ENCODE results near the gene NGF. TPM values are rescaled to one million over a fixed set of nuclear protein-coding genes. Genes with fewer than 3 reads are reported as not detected.

Gene NGF
- total RNA-seq, 3 donors from 2014 or later, result 0.29 to 1.6 (median 0.39) TPM

DNA sequence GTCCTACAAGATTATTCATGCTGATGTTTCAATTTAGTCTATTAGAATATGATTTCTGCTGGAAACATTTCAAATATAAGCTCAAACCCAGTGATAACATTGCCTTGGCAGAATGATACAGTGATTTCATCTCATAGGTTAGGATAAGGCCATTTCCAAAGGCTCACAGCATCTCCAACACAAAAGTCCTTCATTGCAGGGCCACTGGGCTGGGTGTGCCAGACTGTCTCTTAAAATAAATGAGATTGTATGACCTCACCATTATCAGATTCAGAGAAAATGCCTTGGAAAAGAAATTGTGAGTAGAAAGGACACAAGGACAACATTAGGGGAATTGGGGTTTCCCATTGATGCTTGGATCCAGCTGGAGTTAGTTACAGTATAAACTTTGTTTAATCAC is 30.4 kb downstream of the NGF start:
- DNase-seq (no peak), ATAC-seq (no peak)
- Histone ChIP-seq H3K4me1 (ENCODE audit: low read depth) (no peaks in the 10 kb centered on the region), H3K9me3 (no peaks in the 10 kb centered on the region), H3K4me3 (no peak overlapping the region), H3K36me3 (ENCODE audit: low read depth) (no peaks in the 10 kb centered on the region)
- TF ChIP-seq, protein P1, sequence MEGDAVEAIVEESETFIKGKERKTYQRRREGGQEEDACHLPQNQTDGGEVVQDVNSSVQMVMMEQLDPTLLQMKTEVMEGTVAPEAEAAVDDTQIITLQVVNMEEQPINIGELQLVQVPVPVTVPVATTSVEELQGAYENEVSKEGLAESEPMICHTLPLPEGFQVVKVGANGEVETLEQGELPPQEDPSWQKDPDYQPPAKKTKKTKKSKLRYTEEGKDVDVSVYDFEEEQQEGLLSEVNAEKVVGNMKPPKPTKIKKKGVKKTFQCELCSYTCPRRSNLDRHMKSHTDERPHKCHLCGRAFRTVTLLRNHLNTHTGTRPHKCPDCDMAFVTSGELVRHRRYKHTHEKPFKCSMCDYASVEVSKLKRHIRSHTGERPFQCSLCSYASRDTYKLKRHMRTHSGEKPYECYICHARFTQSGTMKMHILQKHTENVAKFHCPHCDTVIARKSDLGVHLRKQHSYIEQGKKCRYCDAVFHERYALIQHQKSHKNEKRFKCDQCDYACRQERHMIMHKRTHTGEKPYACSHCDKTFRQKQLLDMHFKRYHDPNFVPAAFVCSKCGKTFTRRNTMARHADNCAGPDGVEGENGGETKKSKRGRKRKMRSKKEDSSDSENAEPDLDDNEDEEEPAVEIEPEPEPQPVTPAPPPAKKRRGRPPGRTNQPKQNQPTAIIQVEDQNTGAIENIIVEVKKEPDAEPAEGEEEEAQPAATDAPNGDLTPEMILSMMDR (IDR thresholded peaks at IDR 0.05), result no peak
- intact Hi-C loops (cut with DNase I, micrococcal nuclease), result no loop called here

DNA sequence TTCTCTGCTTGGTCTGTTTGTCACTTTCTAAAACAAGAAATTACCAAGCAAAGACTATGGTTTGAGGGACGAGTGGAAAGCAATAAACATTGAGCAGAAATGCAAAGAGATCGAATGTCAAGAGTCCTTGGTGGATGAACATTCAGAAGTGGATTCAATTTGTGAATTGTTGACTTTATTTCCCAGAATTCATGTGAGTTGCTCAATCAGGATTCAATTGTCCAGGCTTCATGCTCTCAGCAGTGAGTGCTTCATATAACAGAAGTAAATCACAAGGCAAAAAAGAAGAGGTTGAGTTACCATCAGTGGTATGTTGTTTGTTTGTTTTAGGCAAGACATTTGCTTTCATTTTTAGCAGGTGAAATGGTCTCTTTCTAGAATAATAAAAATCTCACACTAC is 31.9 kb downstream of the NGF start:
- no peak for ATAC-seq
- intact Hi-C loops (cut with DNase I, micrococcal nuclease), result no loop called here
- no peak for DNase-seq
- TF ChIP-seq, protein P1 (IDR thresholded peaks at IDR 0.05), result no peak
- Histone ChIP-seq H3K36me3 (ENCODE audit: low read depth) (no peaks in the 10 kb centered on the region), H3K4me1 (ENCODE audit: low read depth) (no peaks in the 10 kb centered on the region), H3K9me3 (no peaks in the 10 kb centered on the region), H3K4me3 (no peak overlapping the region)

DNA sequence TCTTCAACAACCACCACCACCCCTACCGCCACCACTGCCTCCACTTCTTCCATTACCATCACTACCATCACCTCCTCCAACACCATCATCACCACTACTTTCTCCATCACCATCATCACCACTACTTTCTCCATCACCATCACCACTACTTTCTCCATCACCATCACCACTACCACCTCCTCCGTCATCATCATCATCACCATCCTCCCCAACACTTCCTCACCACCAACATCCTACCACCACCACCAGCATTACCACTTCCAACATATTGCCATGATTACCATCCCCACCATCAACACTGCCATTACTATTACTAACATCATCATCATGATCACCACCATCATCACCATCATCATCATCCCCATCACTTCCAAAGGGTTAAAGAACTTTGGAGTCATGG is 34.7 kb downstream of the NGF start:
- TF ChIP-seq, protein P1 (IDR thresholded peaks at IDR 0.05), result no peak
- Histone ChIP-seq H3K36me3 (ENCODE audit: low read depth) (no peaks in the 10 kb centered on the region), H3K9me3 (no peaks in the 10 kb centered on the region), H3K4me3 (no peak overlapping the region), H3K4me1 (ENCODE audit: low read depth) (no peaks in the 10 kb centered on the region)
- intact Hi-C loops (cut with DNase I, micrococcal nuclease), result no loop called here
- ATAC-seq (no peak), DNase-seq (no peak)

DNA sequence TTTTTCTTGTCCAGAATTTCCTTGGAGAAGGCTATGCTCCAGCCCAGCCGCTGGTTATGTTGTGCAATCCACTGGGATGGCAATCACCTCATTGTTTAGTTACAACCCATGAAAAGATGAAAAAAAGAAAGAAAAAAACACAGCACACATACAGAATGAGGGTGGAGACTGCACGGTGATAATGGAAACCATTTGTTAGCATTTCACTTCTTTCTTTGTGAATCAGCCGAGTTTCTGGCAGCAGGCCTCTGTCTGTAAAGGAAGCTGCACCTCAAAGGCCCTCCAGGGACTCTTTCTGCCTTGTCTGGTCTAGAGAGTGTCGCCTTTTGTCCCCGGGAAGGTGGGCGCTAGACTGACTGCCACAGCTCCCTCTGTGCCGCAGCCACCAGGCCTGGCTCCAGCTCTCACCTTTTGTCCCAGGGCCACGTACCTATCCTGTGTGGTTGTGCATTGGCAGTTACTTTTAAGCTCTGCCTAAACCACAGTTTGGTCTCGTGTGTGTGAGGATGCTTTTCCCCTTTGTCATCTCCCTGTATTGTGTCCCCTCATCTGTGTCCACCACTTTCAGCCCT is 35.6 kb downstream of the NGF start:
- Histone ChIP-seq H3K4me1 (ENCODE audit: low read depth) (no peaks in the 10 kb centered on the region), H3K4me3 (no peak overlapping the region), H3K36me3 (ENCODE audit: low read depth) (no peaks in the 10 kb centered on the region), H3K9me3 (no peaks in the 10 kb centered on the region)
- DNase-seq, result no peak
- intact Hi-C loops (cut with DNase I, micrococcal nuclease), result no loop called here
- no peak for ATAC-seq
- TF ChIP-seq, protein P1 (IDR thresholded peaks at IDR 0.05), result no peak

DNA sequence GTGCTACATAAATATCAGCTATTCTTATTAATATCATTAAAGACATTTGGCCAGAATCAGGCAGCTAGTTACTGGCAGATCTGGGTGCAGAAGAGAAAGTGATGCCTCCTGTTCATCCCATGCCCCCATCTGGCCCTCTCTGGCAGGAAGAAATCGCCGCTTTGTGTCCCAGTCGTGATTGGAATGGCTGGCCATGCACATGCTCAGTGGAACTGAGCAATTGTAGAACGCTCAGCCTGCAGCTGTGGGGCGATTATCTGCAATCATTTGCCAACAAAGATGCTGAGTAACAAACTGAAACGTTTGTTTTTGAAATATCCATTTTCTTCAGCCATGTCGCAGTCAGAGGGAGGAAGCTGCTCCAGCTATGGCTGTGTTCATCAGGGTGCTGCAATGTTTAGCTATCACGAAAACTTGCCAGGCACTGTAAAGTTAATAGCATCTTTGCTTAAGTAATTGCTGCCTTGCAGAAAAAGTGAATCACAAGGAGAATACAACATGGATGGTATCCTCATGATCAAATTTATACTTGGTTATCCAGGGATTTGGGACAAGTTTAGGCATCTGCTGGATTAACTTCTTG is 36.5 kb downstream of the NGF start:
- Histone ChIP-seq H3K36me3 (ENCODE audit: low read depth) (no peaks in the 10 kb centered on the region), H3K4me1 (ENCODE audit: low read depth) (no peaks in the 10 kb centered on the region), H3K4me3 (no peak overlapping the region), H3K9me3 (no peaks in the 10 kb centered on the region)
- TF ChIP-seq, protein P1 (IDR thresholded peaks at IDR 0.05), result no peak
- DNase-seq (no peak), ATAC-seq (no peak)
- intact Hi-C loops (cut with DNase I, micrococcal nuclease), result no loop called here

Data from mucosa of descending colon (tissue), 3 donors.